ENCODE results near the gene NMNAT2.
A peak's percentile ranks its signal among the peaks of the same experiment; 100 is the strongest.

DNA sequence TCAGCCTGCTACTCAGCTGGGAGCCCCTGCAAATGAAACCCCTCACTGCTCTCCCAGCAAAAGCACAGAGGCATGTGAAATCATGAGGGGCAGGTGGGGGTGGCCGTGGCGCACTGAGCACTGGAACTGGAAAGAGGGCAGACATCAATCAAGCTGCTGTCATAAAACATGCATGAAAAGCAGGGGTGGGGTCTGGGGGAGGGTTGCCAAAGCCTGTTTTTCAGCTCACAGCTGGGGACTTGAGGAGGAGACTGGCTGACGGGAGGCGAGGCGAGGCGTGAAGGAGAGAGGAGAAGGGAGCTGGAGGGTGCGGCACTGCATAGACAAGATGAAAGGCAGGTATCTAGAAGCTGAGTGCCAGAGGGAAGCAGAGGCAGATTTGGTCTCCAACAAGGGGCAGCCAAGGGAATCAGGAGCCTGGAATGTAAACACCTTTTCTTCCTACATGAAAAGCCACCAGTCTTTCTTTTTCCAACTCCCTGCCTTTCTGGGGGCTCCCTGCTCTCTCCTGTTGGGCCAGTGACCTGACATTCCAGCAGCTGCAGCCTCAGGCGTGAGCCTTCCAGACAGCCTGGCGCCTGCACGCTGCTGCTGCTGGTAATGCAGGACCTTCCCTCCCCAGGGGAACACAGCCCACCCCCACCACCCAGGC lies 87.0 kb downstream of the NMNAT2 start:
- TF ChIP-seq EP300 (IDR thresholded peaks at IDR 0.05; ENCODE audit: borderline replicate concordance), result no peak
- TF ChIP-seq YY1 (IDR thresholded peaks at IDR 0.05; ENCODE audit: low read depth), result no peak
- peak; percentile 70; the same call in 1 of the 2 replicates for TF ChIP-seq ZBTB7A (IDR thresholded peaks at IDR 0.05; ENCODE audit: low read depth)
- no peak for TF ChIP-seq TAF1 (IDR thresholded peaks at IDR 0.05; ENCODE audit: low read depth)
- TF ChIP-seq, protein P1, sequence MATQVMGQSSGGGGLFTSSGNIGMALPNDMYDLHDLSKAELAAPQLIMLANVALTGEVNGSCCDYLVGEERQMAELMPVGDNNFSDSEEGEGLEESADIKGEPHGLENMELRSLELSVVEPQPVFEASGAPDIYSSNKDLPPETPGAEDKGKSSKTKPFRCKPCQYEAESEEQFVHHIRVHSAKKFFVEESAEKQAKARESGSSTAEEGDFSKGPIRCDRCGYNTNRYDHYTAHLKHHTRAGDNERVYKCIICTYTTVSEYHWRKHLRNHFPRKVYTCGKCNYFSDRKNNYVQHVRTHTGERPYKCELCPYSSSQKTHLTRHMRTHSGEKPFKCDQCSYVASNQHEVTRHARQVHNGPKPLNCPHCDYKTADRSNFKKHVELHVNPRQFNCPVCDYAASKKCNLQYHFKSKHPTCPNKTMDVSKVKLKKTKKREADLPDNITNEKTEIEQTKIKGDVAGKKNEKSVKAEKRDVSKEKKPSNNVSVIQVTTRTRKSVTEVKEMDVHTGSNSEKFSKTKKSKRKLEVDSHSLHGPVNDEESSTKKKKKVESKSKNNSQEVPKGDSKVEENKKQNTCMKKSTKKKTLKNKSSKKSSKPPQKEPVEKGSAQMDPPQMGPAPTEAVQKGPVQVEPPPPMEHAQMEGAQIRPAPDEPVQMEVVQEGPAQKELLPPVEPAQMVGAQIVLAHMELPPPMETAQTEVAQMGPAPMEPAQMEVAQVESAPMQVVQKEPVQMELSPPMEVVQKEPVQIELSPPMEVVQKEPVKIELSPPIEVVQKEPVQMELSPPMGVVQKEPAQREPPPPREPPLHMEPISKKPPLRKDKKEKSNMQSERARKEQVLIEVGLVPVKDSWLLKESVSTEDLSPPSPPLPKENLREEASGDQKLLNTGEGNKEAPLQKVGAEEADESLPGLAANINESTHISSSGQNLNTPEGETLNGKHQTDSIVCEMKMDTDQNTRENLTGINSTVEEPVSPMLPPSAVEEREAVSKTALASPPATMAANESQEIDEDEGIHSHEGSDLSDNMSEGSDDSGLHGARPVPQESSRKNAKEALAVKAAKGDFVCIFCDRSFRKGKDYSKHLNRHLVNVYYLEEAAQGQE (IDR thresholded peaks at IDR 0.05; ENCODE audit: low read depth), result no peak
- TF ChIP-seq CREB1 (IDR thresholded peaks at IDR 0.05; ENCODE audit: low read depth), result no peak
- TF ChIP-seq MAX (IDR thresholded peaks at IDR 0.05), result peak; percentile 37; the same call in 1 of the 2 replicates
- TF ChIP-seq NFIC (IDR thresholded peaks at IDR 0.05), result no peak
- TF ChIP-seq CEBPB (IDR thresholded peaks at IDR 0.05), result no peak
- no peak for TF ChIP-seq RAD21 (IDR thresholded peaks at IDR 0.05; ENCODE audit: low read depth)

Measured in Ishikawa (cell line).